CD14-positive monocyte (primary cell): ENCODE measurements around the gene MAN1C1. TPM values are rescaled to one million over a fixed set of nuclear protein-coding genes. Genes with fewer than 3 reads are reported as not detected.

Experiments used
- DNase-seq, 3 donors: peaks; one replicate each; pipeline ENCODE4 v3.0.0-alpha.2; 2011 to 2022
- H2AFZ ChIP-seq: 2 replicates; pipeline ENCODE4 v1.6.0; 2012; ENCODE audit warnings: mild to moderate bottlenecking, low read depth, low read length, inconsistent platforms; ENCODE audit not compliant: insufficient read depth, poor library complexity, severe bottlenecking
- H3K27ac ChIP-seq, 2 donors: 1 replicate in 1 of 2; 2 replicates in 1 of 2; pipeline ENCODE4 v1.5.1; 2012 to 2013; ENCODE audit warnings: low read length in 2 of 2, control low read depth in 1 of 2, inconsistent platforms in 1 of 2, low read depth in 1 of 2, mild to moderate bottlenecking in 1 of 2
- H3K27me3 ChIP-seq, 2 donors: one replicate each; pipeline versions ENCODE4 v1.6.0 to v1.6.1; 2011 to 2013; ENCODE audit warnings: low read length in 2 of 2; ENCODE audit not compliant: control insufficient read depth in 2 of 2, insufficient read depth in 2 of 2
- H3K36me3 ChIP-seq, 2 donors: replicated peaks in 1 of 2; 1 replicate in 1 of 2; 2 replicates in 1 of 2; pipeline versions ENCODE4 v1.5.1 to v1.6.1; 2012 to 2013; ENCODE audit warnings: low read length in 2 of 2, control low read depth in 1 of 2, inconsistent platforms in 1 of 2, mild to moderate bottlenecking in 1 of 2; ENCODE audit not compliant: insufficient read depth in 2 of 2, control insufficient read depth in 1 of 2
- H3K4me1 ChIP-seq, 2 donors: 1 replicate in 1 of 2; 2 replicates in 1 of 2; pipeline versions ENCODE4 v1.5.1 to v1.6.1; 2012 to 2013; ENCODE audit warnings: low read length in 2 of 2, control low read depth in 1 of 2, inconsistent platforms in 1 of 2, mild to moderate bottlenecking in 1 of 2, moderate library complexity in 1 of 2; ENCODE audit not compliant: insufficient read depth in 2 of 2, control insufficient read depth in 1 of 2
- H3K4me2 ChIP-seq: replicated peaks from 2 replicates; pipeline ENCODE3; 2012; ENCODE audit warnings: low read length, moderate library complexity, mild to moderate bottlenecking; ENCODE audit not compliant: poor library complexity, severe bottlenecking; ENCODE audit errors: extremely low read depth
- H3K4me3 ChIP-seq, 3 experiments: fragments of 200-600 bp in 1 of 3; sonication (generic) in 1 of 3; replicated peaks in 1 of 3; 1 replicate in 2 of 3; 2 replicates in 1 of 3; pipeline ENCODE4 v1.5.1; 2011 to 2013; ENCODE audit warnings: low read length in 3 of 3, mild to moderate bottlenecking in 3 of 3, control low read depth in 2 of 3, low read depth in 2 of 3, inconsistent platforms in 1 of 3, moderate library complexity in 1 of 3
- H3K79me2 ChIP-seq: 2 replicates; pipeline ENCODE4 v1.6.0; 2012; ENCODE audit warnings: mild to moderate bottlenecking, control low read depth, inconsistent platforms, low read length, moderate library complexity; ENCODE audit not compliant: insufficient read depth
- H3K9ac ChIP-seq: 2 replicates; pipeline ENCODE4 v1.6.0; 2017; ENCODE audit warnings: low read length, mild to moderate bottlenecking; ENCODE audit not compliant: insufficient read depth, poor library complexity, severe bottlenecking
- H3K9me3 ChIP-seq, 2 donors: replicated peaks in 1 of 2; 1 replicate in 1 of 2; 2 replicates in 1 of 2; pipeline versions ENCODE4 v1.5.1 to v1.6.1; 2012 to 2013; ENCODE audit warnings: low read length in 2 of 2, control low read depth in 1 of 2; ENCODE audit not compliant: control insufficient read depth in 1 of 2, insufficient read depth in 1 of 2
- H4K20me1 ChIP-seq: 2 replicates; pipeline ENCODE4 v1.6.0; 2012; ENCODE audit warnings: mild to moderate bottlenecking, low read length, control low read depth, moderate library complexity; ENCODE audit not compliant: insufficient read depth
- H3K27ac Mint-ChIP-seq, 7 donors: one replicate each; pipeline ENCODE4 v1.8.0; 2020; ENCODE audit warnings: mild to moderate bottlenecking in 7 of 7, mixed read lengths in 7 of 7, moderate library complexity in 6 of 7, inconsistent platforms in 2 of 7
- H3K27me3 Mint-ChIP-seq, 3 donors: one replicate each; pipeline ENCODE4 v1.8.0; 2021 to 2022; ENCODE audit warnings: low read depth in 3 of 3, mild to moderate bottlenecking in 3 of 3, mixed read lengths in 3 of 3, moderate library complexity in 3 of 3, inconsistent platforms in 1 of 3
- H3K36me3 Mint-ChIP-seq, 2 donors: one replicate each; pipeline ENCODE4 v1.8.0; 2020; ENCODE audit warnings: mixed read lengths in 2 of 2, inconsistent platforms in 1 of 2, mild to moderate bottlenecking in 1 of 2
- H3K4me1 Mint-ChIP-seq: one replicate; pipeline ENCODE4 v1.8.0; 2020; ENCODE audit warnings: mild to moderate bottlenecking, mixed read lengths
- H3K4me3 Mint-ChIP-seq, 2 donors: one replicate each; pipeline ENCODE4 v1.8.0; 2020; ENCODE audit warnings: mild to moderate bottlenecking in 2 of 2, mixed read lengths in 2 of 2, moderate library complexity in 1 of 2
- H3K9me3 Mint-ChIP-seq, 7 donors: one replicate each; pipeline ENCODE4 v1.8.0; 2020 to 2022; ENCODE audit warnings: mixed read lengths in 7 of 7, mild to moderate bottlenecking in 6 of 7, moderate library complexity in 6 of 7, inconsistent platforms in 2 of 7
- CTCF ChIP-seq: fragments of 200-600 bp; IDR thresholded peaks from one replicate; pipeline ENCODE4 v1.8.0; 2022; ENCODE audit warnings: antibody characterized with exemption, mild to moderate bottlenecking
- WGBS: methylation state at CpG from one replicate; pipeline ENCODE4 v1.1.5; 2013; ENCODE audit warnings: missing lambda C conversion rate; ENCODE audit not compliant: insufficient coverage; 5-methylcytosine and 5-hydroxymethylcytosine counted together
- intact Hi-C, 2 donors: fragments of 100-400 bp; cut with micrococcal nuclease; formaldehyde crosslinking; loops; one replicate each; pipeline versions ENCODE4 v1.15.0 to v1.15.1; 2023
- polyA plus RNA-seq, 3 donors: library from polyadenylated mRNA; depleted of rRNA in 1 of 3; unstranded in 2 of 3; stranded (reverse) in 1 of 3; fragments of 300-500 nt in 2 of 3; fragments of >200 nt in 1 of 3; fragmentation: Illumina TruSeq in 2 of 3; gene quantifications; 1 replicate in 2 of 3; 2 replicates in 1 of 3; pipeline ENCODE4 v1.2.3, GENCODE V29; 2012 to 2021

The MAN1C1 gene
- polyA plus RNA-seq, 3 donors, result 1.2 to 7.2 (median 1.7) TPM

DNA sequence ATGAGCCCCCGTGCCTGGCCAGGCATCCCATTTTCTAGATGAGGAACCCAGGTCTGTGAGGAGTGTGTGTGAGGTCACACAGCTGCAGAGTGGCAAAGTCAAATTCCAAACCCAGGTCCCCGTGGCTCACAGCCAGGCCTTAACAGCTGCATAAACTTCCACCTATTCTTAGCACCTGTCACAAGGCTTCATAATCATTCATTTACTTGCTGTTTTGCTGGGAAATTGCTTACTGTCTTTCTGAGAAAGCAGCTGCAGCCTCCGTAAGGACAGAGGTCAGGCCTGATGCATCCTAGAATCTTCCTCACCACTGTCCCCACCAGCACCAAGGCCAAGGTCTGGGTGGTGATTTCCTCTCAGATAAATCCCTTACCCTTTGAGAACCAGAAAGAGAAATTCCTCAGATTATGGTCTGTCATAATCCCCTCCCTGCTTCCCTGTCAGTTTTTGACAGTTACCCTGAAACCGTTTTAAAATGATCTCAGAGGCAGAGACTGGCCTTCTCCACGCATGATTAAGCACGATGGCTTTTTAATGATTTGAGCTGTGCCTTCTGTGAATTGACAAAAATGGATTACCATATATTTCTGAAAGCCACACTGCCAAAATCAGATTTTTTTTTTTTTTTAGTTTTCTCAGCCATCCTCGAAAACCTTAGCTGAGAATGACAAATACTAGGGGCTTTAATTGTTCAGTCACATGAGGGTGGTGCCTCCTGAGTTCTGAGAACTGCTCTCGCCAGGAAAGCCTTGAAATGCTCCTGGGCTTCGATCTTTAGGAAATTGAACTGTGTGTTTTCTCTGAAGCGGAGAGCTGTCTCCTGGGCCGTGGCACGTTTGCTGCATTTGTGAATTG is 113.4 kb downstream of the MAN1C1 start:
- no peaks in the 10 kb centered on the region for H3K9me3 ChIP-seq
- no peak overlapping the region for H3K27ac ChIP-seq
- H3K4me2 ChIP-seq, result no peak overlapping the region
- peaks cover 2 to 11% (median 2%) of the 10 kb centered on the region in 3 donors for H3K27me3 Mint-ChIP-seq
- no peak for TF ChIP-seq CTCF
- H3K4me3 ChIP-seq, result no peak overlapping the region
- H3K9me3 Mint-ChIP-seq, result peaks cover 0 to 2% (median 0%) of the 10 kb centered on the region in 7 donors
- H3K79me2 ChIP-seq, result no peaks in the 10 kb centered on the region
- no peaks in the 10 kb centered on the region for H3K4me1 ChIP-seq
- H3K36me3 Mint-ChIP-seq, result peaks cover 0 to 1% of the 10 kb centered on the region in 2 donors
- H3K27ac Mint-ChIP-seq, result no peak overlapping the region
- H3K27me3 ChIP-seq, result no peaks in the 10 kb centered on the region
- 81% methylated on average over 7 of the region's 12 CpGs for WGBS
- no peak for DNase-seq
- intact Hi-C loops, result no loop called here
- no peak overlapping the region for H3K4me3 Mint-ChIP-seq
- H4K20me1 ChIP-seq, result peaks cover 39% of the 10 kb centered on the region
- no peaks in the 10 kb centered on the region for H3K36me3 ChIP-seq
- H3K9ac ChIP-seq, result no peak overlapping the region
- H2AFZ ChIP-seq, result no peak overlapping the region
- peaks cover 6% of the 10 kb centered on the region for H3K4me1 Mint-ChIP-seq

DNA sequence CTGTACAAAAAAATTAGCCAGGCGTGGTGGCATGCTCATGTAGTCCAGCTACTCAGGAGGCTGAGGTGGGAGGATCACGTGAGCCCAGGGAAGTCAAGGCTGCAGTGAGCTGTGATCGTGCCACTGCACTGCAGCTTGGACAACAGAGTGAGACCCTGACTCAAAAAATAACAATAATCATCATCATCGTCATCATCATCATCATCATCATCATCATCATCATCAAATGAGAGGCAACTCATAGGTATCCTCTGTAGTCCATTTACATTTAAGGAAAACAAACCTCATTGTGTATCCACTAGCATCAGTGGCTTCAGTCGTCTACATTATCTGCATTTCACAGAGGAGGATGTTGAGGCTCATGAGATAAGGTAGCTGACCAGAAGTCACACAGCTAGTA is 114.6 kb downstream of the MAN1C1 start:
- intact Hi-C loops, result no loop called here
- DNase-seq, result no peak
- no peak overlapping the region for H3K27ac Mint-ChIP-seq

More for the DNA sequence above, 114.6 kb downstream of the MAN1C1 start:
- H3K4me3 ChIP-seq, result no peak overlapping the region
- Mint-ChIP-seq H3K27me3 (peaks cover 2 to 8% (median 2%) of the 10 kb centered on the region in 3 donors), H3K9me3 (peaks cover 0 to 2% (median 0%) of the 10 kb centered on the region in 7 donors), H3K4me3 (no peak overlapping the region), H3K36me3 (peaks cover 0 to 1% of the 10 kb centered on the region in 2 donors), H3K4me1 (peaks cover 6% of the 10 kb centered on the region)
- no peaks in the 10 kb centered on the region for H3K36me3 ChIP-seq
- no peaks in the 10 kb centered on the region for H3K27me3 ChIP-seq
- H3K79me2 ChIP-seq, result no peaks in the 10 kb centered on the region
- H3K9me3 ChIP-seq, result no peaks in the 10 kb centered on the region
- no peak for TF ChIP-seq CTCF
- WGBS, result 85% methylated on average over 2 of the region's 5 CpGs
- no peak overlapping the region for H2AFZ ChIP-seq
- peaks cover 39% of the 10 kb centered on the region for H4K20me1 ChIP-seq
- H3K4me2 ChIP-seq, result no peak overlapping the region
- H3K27ac ChIP-seq, result no peak overlapping the region
- no peak overlapping the region for H3K9ac ChIP-seq
- H3K4me1 ChIP-seq, result no peaks in the 10 kb centered on the region
